SK-N-SH treated with all-trans-retinoic acid at 6 μM for 48 hours (cell line): Measurements from ENCODE around the gene MCRIP2.

Experiments
- ATAC-seq: fragments of 200-7000 bp; cut with Tn5 transposase; 3 replicates; pipeline ENCODE4 v1.9.1; 2020; ENCODE audit warnings: mild to moderate bottlenecking, moderate library complexity
- BACH2 ChIP-seq: fragments of 250-450 bp; sonication (Bioruptor Pico); IDR thresholded peaks from 2 replicates; pipeline ENCODE4 v1.9.0; 2021; ENCODE audit warnings: mild to moderate bottlenecking, borderline replicate concordance
- CSDC2 ChIP-seq: fragments of 250-450 bp; sonication (Bioruptor Pico); IDR thresholded peaks from 2 replicates; pipeline ENCODE4 v1.5.0; 2020; ENCODE audit warnings: mild to moderate bottlenecking, moderate library complexity
- CSRNP3 ChIP-seq: fragments of 250-450 bp; sonication (Bioruptor Pico); IDR thresholded peaks from 2 replicates; pipeline ENCODE4 v1.5.1; 2021; ENCODE audit warnings: mild to moderate bottlenecking, moderate library complexity
- ESRRG ChIP-seq: fragments of 250-450 bp; sonication (Bioruptor Pico); IDR thresholded peaks from 2 replicates; pipeline ENCODE4 v1.6.1; 2021; ENCODE audit warnings: mild to moderate bottlenecking
- GLIS3 ChIP-seq: fragments of 250-450 bp; sonication (Bioruptor Pico); IDR thresholded peaks from 2 replicates; pipeline ENCODE4 v1.5.0; 2020; ENCODE audit warnings: mild to moderate bottlenecking, moderate library complexity
- PPARA ChIP-seq: fragments of 250-450 bp; sonication (Bioruptor Pico); IDR thresholded peaks from 2 replicates; pipeline ENCODE4 v1.5.0; 2020; ENCODE audit warnings: mild to moderate bottlenecking, borderline replicate concordance
- RARB ChIP-seq: fragments of 250-450 bp; sonication (Bioruptor Pico); IDR thresholded peaks from 2 replicates; pipeline ENCODE4 v1.8.0; 2021; ENCODE audit warnings: mild to moderate bottlenecking, moderate library complexity
- SNAI2 ChIP-seq: fragments of 250-450 bp; sonication (Bioruptor Pico); IDR thresholded peaks from 2 replicates; pipeline ENCODE4 v1.5.0; 2020; ENCODE audit warnings: mild to moderate bottlenecking, moderate library complexity
- TCF4 ChIP-seq: fragments of 250-450 bp; sonication (Bioruptor Pico); IDR thresholded peaks from 2 replicates; pipeline ENCODE4 v1.8.0; 2021; ENCODE audit warnings: mild to moderate bottlenecking, moderate library complexity, borderline replicate concordance
- TOX ChIP-seq: fragments of 250-450 bp; sonication (Bioruptor Pico); IDR thresholded peaks from 2 replicates; pipeline ENCODE4 v1.8.0; 2021; ENCODE audit warnings: mild to moderate bottlenecking, moderate library complexity, borderline replicate concordance
- TSHZ2 ChIP-seq: fragments of 250-450 bp; sonication (Bioruptor Pico); IDR thresholded peaks from 2 replicates; pipeline ENCODE4 v1.5.0; 2020; ENCODE audit warnings: mild to moderate bottlenecking, moderate library complexity
- ZC3H10 ChIP-seq: fragments of 250-450 bp; sonication (Bioruptor Pico); IDR thresholded peaks from 2 replicates; pipeline ENCODE4 v1.5.1; 2021; ENCODE audit warnings: mild to moderate bottlenecking, moderate library complexity
- ZFP3 ChIP-seq: fragments of 250-450 bp; sonication (Bioruptor Pico); IDR thresholded peaks from 2 replicates; pipeline ENCODE4 v1.5.0; 2020; ENCODE audit warnings: mild to moderate bottlenecking, moderate library complexity
- ZFP30 ChIP-seq: fragments of 450-650 bp; formaldehyde crosslinking; IDR thresholded peaks from 2 replicates; pipeline ENCODE4 v1.5.0; 2022; ENCODE audit warnings: mild to moderate bottlenecking, moderate library complexity
- ZNF565 ChIP-seq: fragments of 450-650 bp; formaldehyde crosslinking; conservative IDR thresholded peaks from 2 replicates; pipeline ENCODE4 v1.5.0; 2020; ENCODE audit warnings: low read depth, mild to moderate bottlenecking, moderate library complexity
- ZNF70 ChIP-seq: fragments of 450-650 bp; formaldehyde crosslinking; IDR thresholded peaks from 2 replicates; pipeline ENCODE4 v1.5.0; 2020; ENCODE audit warnings: mild to moderate bottlenecking, moderate library complexity
- ZNF8 ChIP-seq: fragments of 450-650 bp; formaldehyde crosslinking; IDR thresholded peaks from 2 replicates; pipeline ENCODE4 v1.5.0; 2020; ENCODE audit warnings: mild to moderate bottlenecking, moderate library complexity
- TF ChIP-seq, protein P1 (sequence below): fragments of 250-450 bp; sonication (Bioruptor Pico); IDR thresholded peaks from 2 replicates; pipeline ENCODE4 v1.8.0; 2021; ENCODE audit warnings: low read depth, mild to moderate bottlenecking, moderate library complexity, borderline replicate concordance

Gene MCRIP2

GRCh38 chr16:629185-629832 is 12.3 kb upstream of the MCRIP2 start:
- ATAC-seq, result no peak
- TF ChIP-seq ZNF70 (CRISPR knock-in tag), result no peak

DNA sequence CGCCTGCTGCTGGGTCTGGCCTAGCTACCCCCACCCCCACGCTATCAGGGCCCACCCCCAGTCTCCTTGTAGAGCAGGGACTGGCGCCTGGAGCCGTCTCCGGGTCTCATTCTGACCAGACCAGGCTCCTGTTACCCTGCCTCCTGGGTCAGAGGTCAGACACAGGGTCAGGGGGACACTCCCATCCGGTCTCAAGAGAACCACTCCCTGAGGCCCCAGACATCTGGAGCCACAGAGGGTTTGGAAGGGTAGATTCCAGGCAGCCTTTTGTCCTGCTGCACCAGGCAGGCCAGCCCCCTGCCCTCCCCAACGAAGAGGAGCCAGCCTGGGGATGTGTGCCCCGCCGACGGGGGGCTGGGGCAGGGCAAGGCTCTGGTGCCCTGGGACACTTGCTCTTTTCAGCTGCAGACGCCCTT is 11.8 kb upstream of the MCRIP2 start:
- ATAC-seq, result no peak
- TF ChIP-seq ZFP30, result no peak
- no peak for TF ChIP-seq ZNF8 (CRISPR knock-in tag)
- no peak for TF ChIP-seq CSDC2 (CRISPR knock-in tag)
- no peak for TF ChIP-seq ESRRG (CRISPR knock-in tag)
- no peak for TF ChIP-seq BACH2 (CRISPR knock-in tag)
- TF ChIP-seq TCF4 (CRISPR knock-in tag), result no peak
- no peak for TF ChIP-seq PPARA (CRISPR knock-in tag)

GRCh38 chr16:630249-630814 is 11.3 kb upstream of the MCRIP2 start:
- TF ChIP-seq RARB (CRISPR knock-in tag) (no peak), ZNF70 (CRISPR knock-in tag) (no peak), BACH2 (CRISPR knock-in tag) (no peak), GLIS3 (CRISPR knock-in tag) (no peak), ZFP30 (no peak), CSDC2 (CRISPR knock-in tag) (no peak), ZC3H10 (CRISPR knock-in tag) (no peak), TCF4 (CRISPR knock-in tag) (no peak), ZFP3 (CRISPR knock-in tag) (no peak), SNAI2 (CRISPR knock-in tag) (no peak), TOX (CRISPR knock-in tag) (no peak), CSRNP3 (CRISPR knock-in tag) (no peak), TSHZ2 (CRISPR knock-in tag) (no peak)
- TF ChIP-seq, protein P1, sequence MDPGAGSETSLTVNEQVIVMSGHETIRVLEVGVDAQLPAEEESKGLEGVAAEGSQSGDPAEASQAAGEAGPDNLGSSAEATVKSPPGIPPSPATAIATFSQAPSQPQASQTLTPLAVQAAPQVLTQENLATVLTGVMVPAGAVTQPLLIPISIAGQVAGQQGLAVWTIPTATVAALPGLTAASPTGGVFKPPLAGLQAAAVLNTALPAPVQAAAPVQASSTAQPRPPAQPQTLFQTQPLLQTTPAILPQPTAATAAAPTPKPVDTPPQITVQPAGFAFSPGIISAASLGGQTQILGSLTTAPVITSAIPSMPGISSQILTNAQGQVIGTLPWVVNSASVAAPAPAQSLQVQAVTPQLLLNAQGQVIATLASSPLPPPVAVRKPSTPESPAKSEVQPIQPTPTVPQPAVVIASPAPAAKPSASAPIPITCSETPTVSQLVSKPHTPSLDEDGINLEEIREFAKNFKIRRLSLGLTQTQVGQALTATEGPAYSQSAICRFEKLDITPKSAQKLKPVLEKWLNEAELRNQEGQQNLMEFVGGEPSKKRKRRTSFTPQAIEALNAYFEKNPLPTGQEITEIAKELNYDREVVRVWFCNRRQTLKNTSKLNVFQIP, result no peak
- no peak for ATAC-seq

DNA sequence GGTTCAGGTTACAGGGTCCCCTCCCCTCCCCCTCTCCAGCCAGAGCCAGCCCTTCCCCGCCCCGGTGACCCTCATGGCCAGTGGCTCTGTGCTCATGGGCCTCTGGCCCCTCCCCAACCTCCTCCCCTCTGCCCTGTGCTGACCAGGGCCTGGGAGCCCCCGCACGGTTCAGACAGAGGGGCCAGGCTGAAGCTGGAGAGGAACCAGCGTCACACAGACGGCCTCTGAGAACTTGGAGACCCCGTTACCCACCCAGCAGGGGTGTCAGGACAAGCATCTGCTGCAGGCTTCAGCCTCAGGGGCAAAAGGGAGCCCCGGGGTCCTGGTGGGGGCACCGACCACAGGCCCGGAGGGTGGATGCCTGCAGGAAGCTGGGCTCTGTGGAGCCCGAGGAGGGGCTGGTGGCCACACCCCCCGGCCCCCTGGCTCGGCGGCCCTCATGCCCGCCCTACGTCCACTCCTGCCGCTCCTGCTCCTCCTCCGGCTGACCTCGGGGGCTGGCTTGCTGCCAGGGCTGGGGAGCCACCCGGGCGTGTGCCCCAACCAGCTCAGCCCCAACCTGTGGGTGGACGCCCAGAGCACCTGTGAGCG is 10.7 kb upstream of the MCRIP2 start, which contains the start of gene WFIKKN1:
Gene WFIKKN1, plus strand, starts transcription at position 171 of the 591 bp plus-strand sequence. Its CDS starts 269 bp downstream, at position 440.
- ATAC-seq, result no peak
- TF ChIP-seq, protein P1, result no peak
- TF ChIP-seq TSHZ2 (CRISPR knock-in tag) (no peak), CSRNP3 (CRISPR knock-in tag) (no peak), ZNF565 (no peak), ZNF70 (CRISPR knock-in tag) (no peak)
